GM13977 (cell line): Measurements from ENCODE around the gene ANO10.

Experiments used
- DNase-seq: peaks from one replicate; pipeline ENCODE4 v3.0.0; 2012; ENCODE audit warnings: low spot score
- in situ Hi-C: fragments of 300-500 bp; cut with MboI; formaldehyde crosslinking; loops from one replicate; pipeline ENCODE4 v1.12.0; 2022; ENCODE audit warnings: low sequenced_read_pairs, low pct_unique_long_range_greater_than_20kb, mixed read lengths, inconsistent platforms; ENCODE audit not compliant: unreplicated experiment
- TF ChIP-seq, protein P1 (sequence below): IDR thresholded peaks from 2 replicates; pipeline ENCODE4 v1.5.1; 2012; ENCODE audit warnings: mild to moderate bottlenecking, control low read depth; ENCODE audit not compliant: insufficient read depth; ENCODE audit errors: extremely low read depth, missing control alignments

ANO10 gene

DNA sequence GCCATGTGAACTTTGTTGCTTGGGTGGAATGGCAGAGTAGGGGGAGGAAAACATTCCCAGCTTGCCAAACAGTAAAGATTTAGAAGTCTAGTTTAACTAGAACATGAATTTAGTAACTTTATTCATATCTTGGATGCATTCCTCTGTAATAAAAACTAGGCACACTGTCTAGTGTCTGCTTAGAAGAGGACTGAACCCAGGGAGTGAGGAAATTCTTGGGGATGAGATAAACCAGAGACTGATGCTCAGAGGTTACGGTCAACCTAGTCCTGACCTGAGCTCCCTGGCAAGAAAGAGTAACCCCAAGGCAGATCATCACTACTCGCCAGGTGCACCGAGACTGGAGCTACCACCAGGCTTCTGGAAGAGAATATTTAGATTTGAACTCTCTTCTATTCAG, 277.3 kb downstream of the ANO10 start:
- in situ Hi-C loops, result no loop called here
- DNase-seq, result no peak
- TF ChIP-seq, protein P1, sequence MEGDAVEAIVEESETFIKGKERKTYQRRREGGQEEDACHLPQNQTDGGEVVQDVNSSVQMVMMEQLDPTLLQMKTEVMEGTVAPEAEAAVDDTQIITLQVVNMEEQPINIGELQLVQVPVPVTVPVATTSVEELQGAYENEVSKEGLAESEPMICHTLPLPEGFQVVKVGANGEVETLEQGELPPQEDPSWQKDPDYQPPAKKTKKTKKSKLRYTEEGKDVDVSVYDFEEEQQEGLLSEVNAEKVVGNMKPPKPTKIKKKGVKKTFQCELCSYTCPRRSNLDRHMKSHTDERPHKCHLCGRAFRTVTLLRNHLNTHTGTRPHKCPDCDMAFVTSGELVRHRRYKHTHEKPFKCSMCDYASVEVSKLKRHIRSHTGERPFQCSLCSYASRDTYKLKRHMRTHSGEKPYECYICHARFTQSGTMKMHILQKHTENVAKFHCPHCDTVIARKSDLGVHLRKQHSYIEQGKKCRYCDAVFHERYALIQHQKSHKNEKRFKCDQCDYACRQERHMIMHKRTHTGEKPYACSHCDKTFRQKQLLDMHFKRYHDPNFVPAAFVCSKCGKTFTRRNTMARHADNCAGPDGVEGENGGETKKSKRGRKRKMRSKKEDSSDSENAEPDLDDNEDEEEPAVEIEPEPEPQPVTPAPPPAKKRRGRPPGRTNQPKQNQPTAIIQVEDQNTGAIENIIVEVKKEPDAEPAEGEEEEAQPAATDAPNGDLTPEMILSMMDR, result no peak

DNA sequence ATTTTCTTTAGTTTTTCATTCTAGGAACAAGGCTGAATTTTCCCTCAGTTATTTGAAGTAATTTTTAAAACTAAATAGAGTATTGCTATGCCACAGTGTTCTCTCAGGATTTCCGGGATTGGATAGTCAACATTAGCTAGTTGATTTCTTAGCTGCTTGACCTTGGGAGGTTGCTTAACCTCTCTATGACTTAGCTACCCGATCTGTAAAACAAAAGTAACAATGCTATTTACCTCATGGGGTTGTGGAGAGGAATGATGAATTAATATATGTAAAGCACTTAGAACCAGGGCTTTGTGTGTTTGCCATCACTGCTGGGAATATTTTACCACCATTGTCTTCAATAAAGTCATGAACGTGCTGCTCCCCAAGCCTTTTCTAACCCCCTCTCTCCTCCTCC, 278.0 kb downstream of the ANO10 start:
- in situ Hi-C loops, result no loop called here
- TF ChIP-seq, protein P1, result no peak
- no peak for DNase-seq

DNA sequence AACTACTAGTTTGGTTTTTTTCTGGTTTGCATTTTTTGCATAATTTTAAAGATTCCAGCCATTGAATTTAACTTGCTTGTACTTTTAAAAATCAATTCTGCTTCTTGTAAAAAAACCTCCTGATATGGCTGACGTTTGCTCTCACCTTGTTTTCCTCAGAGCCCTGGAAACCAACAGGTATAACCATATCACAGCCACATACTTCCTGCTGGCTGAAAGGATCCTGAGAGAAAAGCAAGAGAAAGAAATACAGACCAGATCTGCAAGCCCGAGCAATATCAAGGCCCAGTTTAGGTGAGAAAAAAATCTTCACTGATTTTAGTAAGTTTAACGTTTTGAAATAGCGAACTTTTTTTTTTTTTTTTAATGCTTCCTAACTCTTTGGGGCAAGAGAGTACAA, 278.6 kb downstream of the ANO10 start:
- TF ChIP-seq, protein P1, result no peak
- in situ Hi-C loops, result no loop called here
- no peak for DNase-seq

DNA sequence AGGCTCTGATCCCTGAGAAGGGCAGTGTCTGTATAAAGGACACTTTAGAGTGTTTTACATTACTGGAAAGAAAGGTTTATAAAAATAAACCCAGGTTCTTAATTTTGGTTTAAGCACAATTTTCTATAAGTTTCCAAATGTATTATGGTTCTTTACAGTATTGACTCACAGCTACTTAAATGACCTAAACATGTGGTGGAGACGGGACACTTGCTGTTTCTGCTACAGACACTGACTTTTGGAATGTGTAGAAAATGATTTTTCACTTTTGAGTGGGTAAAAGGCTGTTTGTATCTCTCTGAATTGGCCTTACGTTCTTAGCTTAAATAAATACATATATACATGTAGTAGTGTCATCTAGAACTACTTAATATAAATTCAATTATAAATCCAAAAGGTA, 280.0 kb downstream of the ANO10 start:
- TF ChIP-seq, protein P1, result no peak
- no peak for DNase-seq
- in situ Hi-C loops, result no loop called here

DNA sequence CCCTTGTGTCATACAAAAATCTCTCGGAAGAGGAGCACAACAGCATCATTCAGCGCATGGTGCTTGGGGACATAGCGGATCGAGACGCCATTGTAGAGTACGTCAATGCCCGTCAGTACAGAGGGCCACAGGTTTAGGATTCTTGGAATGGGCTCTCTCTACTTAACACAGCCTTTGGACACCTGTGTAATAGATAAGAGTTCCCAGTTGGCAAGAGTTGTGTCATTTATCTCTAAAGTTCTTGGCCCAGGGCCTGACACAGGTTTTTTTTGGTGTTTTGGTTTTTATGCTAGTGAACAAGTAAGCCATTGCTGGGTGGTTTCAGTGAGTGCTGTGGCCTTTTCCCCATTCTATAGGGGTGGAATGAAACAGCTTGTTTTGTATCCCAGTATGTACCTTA, 281.4 kb downstream of the ANO10 start:
- no peak for DNase-seq
- TF ChIP-seq, protein P1, result no peak
- in situ Hi-C loops, result no loop called here

DNA sequence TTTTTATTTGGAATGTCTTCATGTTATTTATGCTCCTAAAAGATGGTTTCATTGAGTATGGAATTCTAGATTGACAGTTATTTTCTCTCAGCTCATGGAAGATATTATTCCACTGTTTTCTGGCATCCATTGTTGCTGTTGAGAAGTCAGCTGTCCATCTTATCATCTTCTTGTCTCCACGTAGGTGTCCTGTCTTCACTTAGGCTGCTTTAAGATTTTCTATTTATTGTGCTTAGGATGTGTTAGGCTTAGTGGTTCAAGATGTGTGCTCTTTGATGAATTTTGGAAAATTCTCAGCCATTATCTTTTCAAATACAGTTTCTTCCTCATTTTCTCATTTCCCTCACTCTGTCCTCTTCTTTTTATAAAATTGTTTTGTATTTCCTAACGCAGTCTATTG, 283.5 kb downstream of the ANO10 start:
- in situ Hi-C loops, result no loop called here

More for the DNA sequence above, 283.5 kb downstream of the ANO10 start:
- DNase-seq, result no peak
- TF ChIP-seq, protein P1, result no peak
